Measurements from ENCODE around the gene SPINK4.

GRCh38 chr9:33254211-33254610, 14.2 kb downstream of the SPINK4 start:
- TF ChIP-seq, protein P1, sequence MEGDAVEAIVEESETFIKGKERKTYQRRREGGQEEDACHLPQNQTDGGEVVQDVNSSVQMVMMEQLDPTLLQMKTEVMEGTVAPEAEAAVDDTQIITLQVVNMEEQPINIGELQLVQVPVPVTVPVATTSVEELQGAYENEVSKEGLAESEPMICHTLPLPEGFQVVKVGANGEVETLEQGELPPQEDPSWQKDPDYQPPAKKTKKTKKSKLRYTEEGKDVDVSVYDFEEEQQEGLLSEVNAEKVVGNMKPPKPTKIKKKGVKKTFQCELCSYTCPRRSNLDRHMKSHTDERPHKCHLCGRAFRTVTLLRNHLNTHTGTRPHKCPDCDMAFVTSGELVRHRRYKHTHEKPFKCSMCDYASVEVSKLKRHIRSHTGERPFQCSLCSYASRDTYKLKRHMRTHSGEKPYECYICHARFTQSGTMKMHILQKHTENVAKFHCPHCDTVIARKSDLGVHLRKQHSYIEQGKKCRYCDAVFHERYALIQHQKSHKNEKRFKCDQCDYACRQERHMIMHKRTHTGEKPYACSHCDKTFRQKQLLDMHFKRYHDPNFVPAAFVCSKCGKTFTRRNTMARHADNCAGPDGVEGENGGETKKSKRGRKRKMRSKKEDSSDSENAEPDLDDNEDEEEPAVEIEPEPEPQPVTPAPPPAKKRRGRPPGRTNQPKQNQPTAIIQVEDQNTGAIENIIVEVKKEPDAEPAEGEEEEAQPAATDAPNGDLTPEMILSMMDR (IDR thresholded peaks at IDR 0.05 in 2 of 3, conservative IDR thresholded peaks at IDR 0.05 in 1 of 3; ENCODE audit: borderline replicate concordance in 1 of 3, insufficient read depth in 1 of 3, low read depth in 2 of 3, low read length in 2 of 3), result no peak
- no peak for TF ChIP-seq SP1 (IDR thresholded peaks at IDR 0.05; ENCODE audit: low read depth)
- TF ChIP-seq, protein P2, sequence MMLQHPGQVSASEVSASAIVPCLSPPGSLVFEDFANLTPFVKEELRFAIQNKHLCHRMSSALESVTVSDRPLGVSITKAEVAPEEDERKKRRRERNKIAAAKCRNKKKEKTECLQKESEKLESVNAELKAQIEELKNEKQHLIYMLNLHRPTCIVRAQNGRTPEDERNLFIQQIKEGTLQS (IDR thresholded peaks at IDR 0.05), result no peak
- TF ChIP-seq EGR1 (IDR thresholded peaks at IDR 0.05; ENCODE audit: low read depth), result no peak
- no peak for TF ChIP-seq POLR2A (IDR thresholded peaks at IDR 0.05; ENCODE audit: borderline replicate concordance, extremely low read depth, insufficient read depth, insufficient read length)
- TF ChIP-seq MAX (IDR thresholded peaks at IDR 0.05), result no peak
- no peak for TF ChIP-seq ZNF274 (IDR thresholded peaks at IDR 0.05; ENCODE audit: low read depth, low read length)
- no peak for TF ChIP-seq POLR2AphosphoS5 (IDR thresholded peaks at IDR 0.05; ENCODE audit: low read depth, low read length)
- TF ChIP-seq EZH2 (IDR thresholded peaks at IDR 0.05), result no peak
- TF ChIP-seq FOSL1 (IDR thresholded peaks at IDR 0.05; ENCODE audit: low read depth), result no peak
- TF ChIP-seq RAD21 (IDR thresholded peaks at IDR 0.05; ENCODE audit: low read depth), result no peak
- TF ChIP-seq TCF7L2 (IDR thresholded peaks at IDR 0.05; ENCODE audit: borderline replicate concordance, extremely low read depth, insufficient read depth, insufficient read length), result no peak
- TF ChIP-seq EZH2phosphoT487 (IDR thresholded peaks at IDR 0.05; ENCODE audit: borderline replicate concordance), result no peak
- TF ChIP-seq SRF (IDR thresholded peaks at IDR 0.05; ENCODE audit: low read depth), result no peak

Measured in HCT116 (cell line).